Astrocyte (in vitro differentiated cells and primary cell): ENCODE measurements around the gene ULK4.

ENCODE experiments used
- EZH2 ChIP-seq: IDR thresholded peaks from 2 replicates; pipeline ENCODE4 v1.6.1; 2012; ENCODE audit warnings: mild to moderate bottlenecking, low read length, inconsistent platforms; ENCODE audit not compliant: insufficient read depth
- TF ChIP-seq, protein P1 (sequence below): IDR thresholded peaks from 2 replicates; pipeline ENCODE4 v1.5.1; 2011; ENCODE audit warnings: low read depth, mild to moderate bottlenecking, inconsistent platforms, low read length, moderate library complexity; ENCODE audit not compliant: insufficient read depth

- TF ChIP-seq, protein P1, sequence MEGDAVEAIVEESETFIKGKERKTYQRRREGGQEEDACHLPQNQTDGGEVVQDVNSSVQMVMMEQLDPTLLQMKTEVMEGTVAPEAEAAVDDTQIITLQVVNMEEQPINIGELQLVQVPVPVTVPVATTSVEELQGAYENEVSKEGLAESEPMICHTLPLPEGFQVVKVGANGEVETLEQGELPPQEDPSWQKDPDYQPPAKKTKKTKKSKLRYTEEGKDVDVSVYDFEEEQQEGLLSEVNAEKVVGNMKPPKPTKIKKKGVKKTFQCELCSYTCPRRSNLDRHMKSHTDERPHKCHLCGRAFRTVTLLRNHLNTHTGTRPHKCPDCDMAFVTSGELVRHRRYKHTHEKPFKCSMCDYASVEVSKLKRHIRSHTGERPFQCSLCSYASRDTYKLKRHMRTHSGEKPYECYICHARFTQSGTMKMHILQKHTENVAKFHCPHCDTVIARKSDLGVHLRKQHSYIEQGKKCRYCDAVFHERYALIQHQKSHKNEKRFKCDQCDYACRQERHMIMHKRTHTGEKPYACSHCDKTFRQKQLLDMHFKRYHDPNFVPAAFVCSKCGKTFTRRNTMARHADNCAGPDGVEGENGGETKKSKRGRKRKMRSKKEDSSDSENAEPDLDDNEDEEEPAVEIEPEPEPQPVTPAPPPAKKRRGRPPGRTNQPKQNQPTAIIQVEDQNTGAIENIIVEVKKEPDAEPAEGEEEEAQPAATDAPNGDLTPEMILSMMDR, result no peak
- no peak for TF ChIP-seq EZH2
Observed at GRCh38 chr3:41565948-41566514, 395.9 kb downstream of the ULK4 start.
